ENCODE results near the gene MROH2A. TPM values are rescaled to one million over a fixed set of nuclear protein-coding genes. Genes with fewer than 3 reads are reported as not detected.

The MROH2A gene
- total and polyA plus RNA-seq, 11 donors, result 0.75 TPM; not detected in 10

DNA sequence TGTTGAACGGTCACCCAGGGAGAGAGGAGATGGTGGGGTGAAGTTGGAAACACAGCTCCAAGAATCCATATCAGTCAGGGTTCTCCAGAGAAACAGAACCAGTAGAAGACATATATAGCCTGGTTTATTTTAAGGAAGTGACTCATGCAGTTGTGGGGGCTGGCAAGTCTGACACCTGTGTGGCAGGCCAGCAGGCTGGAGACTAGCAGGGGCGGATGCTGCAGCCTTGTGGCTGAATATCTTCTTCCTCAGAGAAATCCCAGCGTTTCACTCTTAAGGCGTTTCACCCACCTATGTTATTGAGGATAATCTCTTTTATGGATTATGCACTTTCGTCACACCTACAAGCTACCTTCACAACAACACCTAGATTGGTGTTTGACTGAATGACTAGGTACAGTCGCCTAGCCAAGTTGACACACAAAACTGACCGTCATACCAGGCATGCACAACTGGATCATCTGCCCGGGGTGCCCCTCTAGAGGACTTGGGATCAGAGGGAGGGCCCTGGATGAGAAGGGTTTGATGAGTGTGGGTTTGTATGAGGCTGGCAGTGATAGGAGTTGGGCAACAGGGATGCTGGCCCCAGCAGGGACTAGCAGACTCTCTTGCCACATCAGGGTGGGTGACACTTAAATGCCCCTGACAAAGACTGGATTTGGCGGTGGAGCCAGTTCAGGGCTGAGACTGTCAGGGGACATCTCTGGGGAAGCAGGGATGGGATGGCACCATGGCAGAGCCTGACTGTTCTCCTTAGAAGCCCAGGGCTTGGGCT, 23.4 kb downstream of the MROH2A start:
- H3K27me3 ChIP-seq, result no peaks in the 10 kb centered on the region
- intact Hi-C loops (cut with DNase I), result no loop called here
- TF ChIP-seq, protein P1, sequence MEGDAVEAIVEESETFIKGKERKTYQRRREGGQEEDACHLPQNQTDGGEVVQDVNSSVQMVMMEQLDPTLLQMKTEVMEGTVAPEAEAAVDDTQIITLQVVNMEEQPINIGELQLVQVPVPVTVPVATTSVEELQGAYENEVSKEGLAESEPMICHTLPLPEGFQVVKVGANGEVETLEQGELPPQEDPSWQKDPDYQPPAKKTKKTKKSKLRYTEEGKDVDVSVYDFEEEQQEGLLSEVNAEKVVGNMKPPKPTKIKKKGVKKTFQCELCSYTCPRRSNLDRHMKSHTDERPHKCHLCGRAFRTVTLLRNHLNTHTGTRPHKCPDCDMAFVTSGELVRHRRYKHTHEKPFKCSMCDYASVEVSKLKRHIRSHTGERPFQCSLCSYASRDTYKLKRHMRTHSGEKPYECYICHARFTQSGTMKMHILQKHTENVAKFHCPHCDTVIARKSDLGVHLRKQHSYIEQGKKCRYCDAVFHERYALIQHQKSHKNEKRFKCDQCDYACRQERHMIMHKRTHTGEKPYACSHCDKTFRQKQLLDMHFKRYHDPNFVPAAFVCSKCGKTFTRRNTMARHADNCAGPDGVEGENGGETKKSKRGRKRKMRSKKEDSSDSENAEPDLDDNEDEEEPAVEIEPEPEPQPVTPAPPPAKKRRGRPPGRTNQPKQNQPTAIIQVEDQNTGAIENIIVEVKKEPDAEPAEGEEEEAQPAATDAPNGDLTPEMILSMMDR (IDR thresholded peaks at IDR 0.05), result no peak
- TF ChIP-seq POLR2A (IDR thresholded peaks at IDR 0.05), result no peak
- 71 to 87% (median 73%) methylated on average over 8 to 9 of the region's 9 CpGs for WGBS, 4 donors
- DNase-seq (no peak), ATAC-seq (no peak)
- no peak overlapping the region for H3K4me3 ChIP-seq
- H3K27ac ChIP-seq, result no peak overlapping the region
- no peaks in the 10 kb centered on the region for H3K36me3 ChIP-seq
- no peaks in the 10 kb centered on the region for H3K9me3 ChIP-seq
- H3K4me1 ChIP-seq, result no peaks in the 10 kb centered on the region

DNA sequence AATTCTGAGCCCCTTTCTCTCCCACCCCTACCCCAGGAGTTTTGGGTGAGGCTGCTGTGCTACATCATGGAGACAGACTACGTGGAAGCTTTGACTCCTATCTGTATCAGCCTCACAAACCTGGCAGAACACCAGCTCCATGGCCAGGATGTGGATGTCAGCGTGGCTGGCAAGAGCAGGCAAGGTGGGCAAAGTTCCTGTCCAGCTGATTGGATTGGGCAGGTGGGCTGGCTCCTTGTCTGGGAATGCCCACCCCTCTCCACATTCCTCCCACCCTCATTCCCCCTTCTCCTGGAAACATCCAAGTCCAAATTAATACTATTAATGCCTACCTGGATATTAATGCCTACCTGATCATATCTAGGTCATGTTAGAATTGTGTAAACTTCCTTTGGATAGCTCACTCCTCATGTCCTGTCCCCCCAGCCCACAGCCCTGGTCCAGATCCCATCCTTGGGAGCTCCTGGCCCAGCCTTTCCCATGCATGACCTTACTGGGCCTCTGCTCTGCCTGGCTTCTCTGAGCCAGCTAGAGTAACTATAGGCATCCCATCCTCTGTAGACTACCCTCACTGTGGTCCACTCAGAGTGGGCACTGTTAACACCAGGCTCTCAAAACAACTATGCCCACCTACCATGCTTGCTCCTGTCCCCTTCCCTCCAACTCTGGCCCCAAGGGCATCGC, 24.1 kb downstream of the MROH2A start:
- Histone ChIP-seq H3K27ac (no peak overlapping the region), H3K4me3 (no peak overlapping the region), H3K36me3 (no peaks in the 10 kb centered on the region), H3K9me3 (no peaks in the 10 kb centered on the region), H3K4me1 (no peaks in the 10 kb centered on the region), H3K27me3 (no peaks in the 10 kb centered on the region)
- intact Hi-C loops (cut with DNase I), result no loop called here
- WGBS, 4 donors, result 57 to 92% (median 58%) methylated on average over 2 to 3 of the region's 3 CpGs
- ATAC-seq (no peak), DNase-seq (no peak)
- TF ChIP-seq, protein P1 (IDR thresholded peaks at IDR 0.05), result no peak
- TF ChIP-seq POLR2A (IDR thresholded peaks at IDR 0.05), result no peak

DNA sequence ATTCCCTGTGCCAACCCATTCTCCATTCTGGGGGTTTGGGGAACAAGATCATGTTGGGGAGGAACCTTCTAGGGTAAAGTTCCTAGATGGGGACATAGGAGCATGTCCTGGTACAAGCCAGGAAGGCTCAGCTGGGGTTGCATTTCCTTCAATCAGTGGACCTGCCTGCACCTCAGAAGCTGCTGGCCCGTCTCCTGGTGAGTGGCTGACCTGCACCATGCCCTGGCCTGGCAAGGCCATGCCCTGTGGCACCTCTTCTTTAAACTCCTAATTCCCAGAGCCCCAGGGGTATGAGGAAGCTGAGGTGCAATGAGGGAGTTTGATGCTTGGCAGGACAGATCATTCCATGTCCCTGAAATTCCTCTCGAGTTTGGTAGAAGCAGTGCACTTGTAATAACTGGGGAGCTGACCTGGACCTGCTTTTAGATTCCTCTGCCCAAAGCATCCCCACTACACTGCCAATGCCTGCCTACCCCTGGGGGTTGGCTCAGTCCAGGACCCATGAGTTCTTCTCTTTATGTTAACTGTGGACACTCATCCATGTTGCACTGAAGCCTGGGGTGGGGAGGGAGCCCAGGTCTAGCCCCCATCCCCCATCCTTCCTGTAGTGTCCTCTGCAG, 25.3 kb downstream of the MROH2A start:
- intact Hi-C loops (cut with DNase I), result no loop called here
- H3K27ac ChIP-seq, result no peak overlapping the region
- no peak overlapping the region for H3K4me3 ChIP-seq
- no peaks in the 10 kb centered on the region for H3K36me3 ChIP-seq
- TF ChIP-seq, protein P1 (IDR thresholded peaks at IDR 0.05), result no peak
- TF ChIP-seq POLR2A (IDR thresholded peaks at IDR 0.05), result no peak
- DNase-seq, result no peak
- peaks cover 0 to 3% (median 0%) of the 10 kb centered on the region in 9 donors for H3K27me3 ChIP-seq
- no peaks in the 10 kb centered on the region for H3K4me1 ChIP-seq
- H3K9me3 ChIP-seq, result no peaks in the 10 kb centered on the region
- 56 to 88% (median 62%) methylated on average over 2 of the region's 2 CpGs for WGBS, 4 donors
- no peak for ATAC-seq

DNA sequence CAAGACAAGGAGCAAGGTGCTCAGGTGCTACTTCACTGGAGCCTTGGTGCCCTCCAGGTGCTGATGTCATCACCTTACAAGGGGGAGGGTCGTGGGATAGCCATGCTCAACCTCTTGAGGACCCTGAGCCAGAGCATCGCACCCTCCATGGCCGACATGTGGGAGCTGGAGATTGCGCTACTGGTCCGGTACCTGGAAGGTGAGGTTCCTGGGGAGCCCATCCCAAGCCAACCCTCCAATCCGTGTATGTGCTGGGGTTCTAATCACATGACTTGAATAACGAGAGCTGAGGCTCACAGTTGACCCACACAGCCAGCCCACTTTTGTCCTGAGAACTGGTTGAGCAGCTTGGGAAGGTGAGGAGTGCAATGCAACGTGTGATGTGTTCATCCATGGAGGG, 25.9 kb downstream of the MROH2A start:
- no peaks in the 10 kb centered on the region for H3K4me1 ChIP-seq
- WGBS, 4 donors, result 26 to 72% (median 66%) methylated on average over 4 to 8 of the region's 8 CpGs
- no peaks in the 10 kb centered on the region for H3K9me3 ChIP-seq
- H3K36me3 ChIP-seq, result no peaks in the 10 kb centered on the region
- peak in 1 of 5 donors; percentile 2 for DNase-seq
- H3K4me3 ChIP-seq, result no peak overlapping the region
- ATAC-seq, result no peak
- intact Hi-C loops (cut with DNase I), result no loop called here
- no peak overlapping the region for H3K27ac ChIP-seq
- TF ChIP-seq, protein P1 (IDR thresholded peaks at IDR 0.05), result no peak
- TF ChIP-seq POLR2A (IDR thresholded peaks at IDR 0.05), result no peak
- H3K27me3 ChIP-seq, result peaks cover 0 to 9% (median 0%) of the 10 kb centered on the region in 9 donors

Measured in heart left ventricle (tissue), 16 donors.